Right lobe of liver (tissue), 6 donors: ENCODE measurements around the gene TMEM86A. TPM values are rescaled to one million over a fixed set of nuclear protein-coding genes. Genes with fewer than 3 reads are reported as not detected.

Experiments used
- ATAC-seq, 4 donors: fragments of 200-7000 bp; cut with Tn5 transposase; one replicate each; pipeline ENCODE4 v1.9.1; 2020; ENCODE audit warnings: mild to moderate bottlenecking in 4 of 4, moderate library complexity in 4 of 4
- DNase-seq, 3 donors: peaks; one replicate each; pipeline ENCODE4 v3.0.0-alpha.2; 2020
- H3K27ac ChIP-seq, 3 donors: fragments of 200-600 bp; one replicate each; pipeline ENCODE4 v1.8.0; 2022
- H3K27me3 ChIP-seq, 2 donors: fragments of 200-600 bp; one replicate each; pipeline ENCODE4 v1.8.0; 2022
- H3K36me3 ChIP-seq, 4 donors: fragments of 200-600 bp; sonication (generic) in 1 of 4; one replicate each; pipeline versions ENCODE4 v1.5.1 to v1.8.0; 2017 to 2022; ENCODE audit warnings: control low read depth in 1 of 4
- H3K4me1 ChIP-seq, 4 donors: fragments of 200-600 bp; sonication (generic) in 1 of 4; one replicate each; pipeline versions ENCODE4 v1.5.1 to v1.8.0; 2017 to 2022; ENCODE audit warnings: control low read depth in 1 of 4
- H3K4me3 ChIP-seq, 3 donors: fragments of 200-600 bp; one replicate each; pipeline ENCODE4 v1.8.0; 2022
- H3K9me3 ChIP-seq, 4 donors: fragments of 200-600 bp; sonication (generic) in 1 of 4; one replicate each; pipeline versions ENCODE4 v1.5.1 to v1.8.0; 2017 to 2022; ENCODE audit warnings: control low read depth in 1 of 4
- CTCF ChIP-seq, 4 donors: fragments of 200-600 bp in 3 of 4; fragments of 450-650 bp in 1 of 4; IDR thresholded peaks; one replicate each; pipeline versions ENCODE4 v1.5.1 to v1.8.0; 2016 to 2022; ENCODE audit warnings: antibody characterized with exemption in 4 of 4, mild to moderate bottlenecking in 2 of 4
- POLR2A ChIP-seq: fragments of 450-650 bp; IDR thresholded peaks from one replicate; pipeline ENCODE4 v1.6.1; 2017; ENCODE audit warnings: antibody characterized with exemption, mild to moderate bottlenecking
- WGBS: methylation state at CpG from one replicate; pipeline ENCODE4 v1.1.6; 2018; ENCODE audit warnings: low coverage, low lambda C conversion rate; ENCODE audit not compliant: insufficient coverage; ENCODE audit errors: missing lambda C conversion rate; 5-methylcytosine and 5-hydroxymethylcytosine counted together
- intact Hi-C, 2 donors: fragments of 100-400 bp; cut with DNase I; formaldehyde crosslinking; loops; one replicate each; pipeline versions ENCODE4 v1.11.2 to v1.14.1; 2022
- total RNA-seq, 6 experiments: library from RNA; depleted of rRNA in 2 of 6; stranded (reverse); fragments of >200 nt in 2 of 6; fragmentation: NEBNext Ultra II Directional in 3 of 6; extraction: Animal tissue kit (Norgen Biotek cat#: 25700) in 3 of 6; gene quantifications; one replicate each; pipeline versions ENCODE4 v1.1.0 to v1.2.4, GENCODE V29; 2016 to 2023
- donor health status: DM: no; HTN: yes; CAD: no.
- donor health status: DM: no; HTN: no; CAD: no.
- donor health status: DM: no; HTN: no; CAD: no.
- donor health status: DM: no; HTN: yes; CAD: no.
- donor health status: DM: no; HTN: yes; CAD: no.

Gene TMEM86A
- total RNA-seq, 6 experiments from 2014 or later: 2.0 to 4.9 (median 3.8) TPM

- intact Hi-C loops: no loop called here
- no peaks in the 10 kb centered on the region for H3K9me3 ChIP-seq
- DNase-seq (no peak), ATAC-seq (no peak)
- no peaks in the 10 kb centered on the region for H3K36me3 ChIP-seq
- H3K27me3 ChIP-seq: no peaks in the 10 kb centered on the region
- TF ChIP-seq POLR2A (no peak), CTCF (IDR thresholded peaks at IDR 0.05) (no peak)
- H3K27ac ChIP-seq: no peak overlapping the region
- H3K4me1 ChIP-seq: no peaks in the 10 kb centered on the region
- no peak overlapping the region for H3K4me3 ChIP-seq
- WGBS: 43% methylated on average over 9 of the region's 10 CpGs
Observed at GRCh38 chr11:18736590-18737148, 38.1 kb downstream of the TMEM86A start.

- no peaks in the 10 kb centered on the region for H3K27me3 ChIP-seq
- no peaks in the 10 kb centered on the region for H3K36me3 ChIP-seq
- intact Hi-C loops: no loop called here
- no peaks in the 10 kb centered on the region for H3K4me1 ChIP-seq
- TF ChIP-seq POLR2A: no peak
- no peak for TF ChIP-seq CTCF (IDR thresholded peaks at IDR 0.05)
- no peak overlapping the region for H3K27ac ChIP-seq
- ATAC-seq (no peak), DNase-seq (no peak)
- H3K9me3 ChIP-seq: no peaks in the 10 kb centered on the region
- WGBS: no CpG with 5 or more reads among the region's 8 CpGs
- no peak overlapping the region for H3K4me3 ChIP-seq
Observed at GRCh38 chr11:18737642-18738041, 39.1 kb downstream of the TMEM86A start.

GRCh38 chr11:18739685-18740084 is 41.1 kb downstream of the TMEM86A start:
- no peaks in the 10 kb centered on the region for H3K9me3 ChIP-seq
- no CpG with 5 or more reads among the region's 4 CpGs for whole genome bisulfite sequencing
- no peak overlapping the region for H3K27ac ChIP-seq
- no peaks in the 10 kb centered on the region for H3K27me3 ChIP-seq
- TF ChIP-seq CTCF (IDR thresholded peaks at IDR 0.05) (no peak), POLR2A (no peak)
- DNase-seq (no peak), ATAC-seq (no peak)
- H3K4me3 ChIP-seq: no peak overlapping the region
- intact Hi-C loops: no loop called here
- no peaks in the 10 kb centered on the region for H3K4me1 ChIP-seq
- H3K36me3 ChIP-seq: no peaks in the 10 kb centered on the region

- Histone ChIP-seq H3K9me3 (no peaks in the 10 kb centered on the region), H3K36me3 (no peaks in the 10 kb centered on the region), H3K4me1 (no peaks in the 10 kb centered on the region), H3K27me3 (no peaks in the 10 kb centered on the region), H3K4me3 (no peak overlapping the region), H3K27ac (no peak overlapping the region)
- intact Hi-C loops: no loop called here
- DNase-seq (no peak), ATAC-seq (no peak)
- 69% methylated on average over 2 of the region's 3 CpGs for WGBS
- no peak for TF ChIP-seq POLR2A
- TF ChIP-seq CTCF (IDR thresholded peaks at IDR 0.05): no peak
Observed at GRCh38 chr11:18741783-18742182, 43.2 kb downstream of the TMEM86A start.

- intact Hi-C loops: no loop called here
- 75% methylated on average over 2 of the region's 10 CpGs for WGBS
- ATAC-seq: no peak
Observed at GRCh38 chr11:18743365-18743764, 44.8 kb downstream of the TMEM86A start.

More at GRCh38 chr11:18743365-18743764, 44.8 kb downstream of the TMEM86A start:
- Histone ChIP-seq H3K4me3 (no peak overlapping the region), H3K4me1 (no peaks in the 10 kb centered on the region), H3K27me3 (no peaks in the 10 kb centered on the region), H3K36me3 (no peaks in the 10 kb centered on the region), H3K9me3 (no peaks in the 10 kb centered on the region), H3K27ac (no peak overlapping the region)
- TF ChIP-seq CTCF (IDR thresholded peaks at IDR 0.05) (no peak), POLR2A (no peak)
- DNase-seq: no peak
